ENCODE results near the gene MAFG. TPM values are rescaled to one million over a fixed set of nuclear protein-coding genes. Genes with fewer than 3 reads are reported as not detected.

MAFG gene
- total and polyA plus RNA-seq, 9 of the 15 experiments (the other 6 are each of a cell fraction or from before 2014, with no cell fraction given), result 1.1 to 58.1 (median 24.9) TPM

- TF ChIP-seq SNRNP70 (optimal IDR thresholded peaks at IDR 0.05; ENCODE audit: low read depth, low read length), result no peak
- TF ChIP-seq ZBTB2 (IDR thresholded peaks at IDR 0.05), result peak; percentile 96
- TF ChIP-seq ZNF507 (tag; conservative IDR thresholded peaks at IDR 0.05), result no peak
- no peak for TF ChIP-seq PBX2 (CRISPR knock-in tag; IDR thresholded peaks at IDR 0.05; ENCODE audit: low read depth)
- TF ChIP-seq PBX2 (tag; conservative IDR thresholded peaks at IDR 0.05; ENCODE audit: low read depth), result no peak
- no peak for TF ChIP-seq DACH1 (IDR thresholded peaks at IDR 0.05; ENCODE audit: partially characterized antibody)
- TF ChIP-seq ZBTB17 (CRISPR knock-in tag; IDR thresholded peaks at IDR 0.05), result peak; percentile 82; the same call in 1 of the 2 replicates
- no peak for TF ChIP-seq OTX1 (CRISPR knock-in tag; IDR thresholded peaks at IDR 0.05)
- no peak for TF ChIP-seq LEF1 (IDR thresholded peaks at IDR 0.05)
- TF ChIP-seq ARID4B (CRISPR knock-in tag; IDR thresholded peaks at IDR 0.05), result peak; percentile 90
- no peak for TF ChIP-seq DDX20 (tag; IDR thresholded peaks at IDR 0.05; ENCODE audit: low read depth)
- TF ChIP-seq KHSRP (IDR thresholded peaks at IDR 0.05), result no peak
- TF ChIP-seq SAFB (IDR thresholded peaks at IDR 0.05; ENCODE audit: borderline replicate concordance, low read depth, low read length), result no peak
- TF ChIP-seq RBM34 (IDR thresholded peaks at IDR 0.05; ENCODE audit: borderline replicate concordance, insufficient read depth, low read length), result no peak; the same call in 1 of the 2 replicates
- TF ChIP-seq STAG1 (CRISPR knock-in tag; IDR thresholded peaks at IDR 0.05; ENCODE audit: borderline replicate concordance), result no peak
- TF ChIP-seq RBM25 (IDR thresholded peaks at IDR 0.05; ENCODE audit: low read depth, low read length, severe bottlenecking), result no peak
- TF ChIP-seq ZBTB49 (CRISPR knock-in tag; IDR thresholded peaks at IDR 0.05; ENCODE audit: borderline replicate concordance), result no peak
Observed at GRCh38 chr17:81927653-81928543, at the start of gene MAFG (continued).
